Occipital lobe (tissue), 2 donors: ENCODE results near the gene DNAH1. TPM values are rescaled to one million over a fixed set of nuclear protein-coding genes. Genes with fewer than 3 reads are reported as not detected.

Experiments used
- DNase-seq: peaks from one replicate; lab custom pipeline; 2025; lab: John Stamatoyannopoulos, UW
- total RNA-seq: library from RNA; depleted of rRNA; stranded (reverse); fragments of >200 nt; gene quantifications from one replicate; pipeline ENCODE4 v1.2.3, GENCODE V29; 2014

Gene DNAH1
- total RNA-seq, 1 donor from 2014 or later: 1.6 TPM

- no peak for DNase-seq
Observed at GRCh38 chr3:52356126-52356525, 40.0 kb downstream of the DNAH1 start.

- DNase-seq: no peak
Observed at GRCh38 chr3:52357151-52358080, 41.3 kb downstream of the DNAH1 start.

- DNase-seq: no peak
Observed at GRCh38 chr3:52358362-52358940, 42.3 kb downstream of the DNAH1 start.

GRCh38 chr3:52359116-52359855 lies 43.2 kb downstream of the DNAH1 start:
- DNase-seq: no peak

- DNase-seq: no peak
Observed at GRCh38 chr3:52361011-52361410, 44.9 kb downstream of the DNAH1 start.

- no peak for DNase-seq
Observed at GRCh38 chr3:52361454-52361853, 45.3 kb downstream of the DNAH1 start.

GRCh38 chr3:52361898-52362297 lies 45.8 kb downstream of the DNAH1 start:
- no peak for DNase-seq

GRCh38 chr3:52364322-52365035 lies 48.4 kb downstream of the DNAH1 start:
- no peak for DNase-seq

- DNase-seq: peak; percentile 16
Observed at GRCh38 chr3:52366527-52366926, 50.4 kb downstream of the DNAH1 start.

- no peak for DNase-seq
Observed at GRCh38 chr3:52367891-52368880, 52.1 kb downstream of the DNAH1 start.

GRCh38 chr3:52370531-52370930 lies 54.4 kb downstream of the DNAH1 start:
- no peak for DNase-seq

- no peak for DNase-seq
Observed at GRCh38 chr3:52372822-52373504, 56.8 kb downstream of the DNAH1 start.

GRCh38 chr3:52373676-52374075 lies 57.6 kb downstream of the DNAH1 start:
- DNase-seq: no peak

GRCh38 chr3:52374173-52374572 lies 58.1 kb downstream of the DNAH1 start:
- DNase-seq: no peak

GRCh38 chr3:52379610-52380009 lies 63.5 kb downstream of the DNAH1 start:
- no peak for DNase-seq

- DNase-seq: no peak
Observed at GRCh38 chr3:52380023-52380422, 63.9 kb downstream of the DNAH1 start.

- no peak for DNase-seq
Observed at GRCh38 chr3:52381623-52382022, 65.5 kb downstream of the DNAH1 start.

GRCh38 chr3:52383446-52383845 lies 67.3 kb downstream of the DNAH1 start:
- DNase-seq: no peak

- DNase-seq: no peak
Observed at GRCh38 chr3:52384019-52384761, 68.1 kb downstream of the DNAH1 start.
